ENCODE measurements around the gene ATXN7L3.

DNA sequence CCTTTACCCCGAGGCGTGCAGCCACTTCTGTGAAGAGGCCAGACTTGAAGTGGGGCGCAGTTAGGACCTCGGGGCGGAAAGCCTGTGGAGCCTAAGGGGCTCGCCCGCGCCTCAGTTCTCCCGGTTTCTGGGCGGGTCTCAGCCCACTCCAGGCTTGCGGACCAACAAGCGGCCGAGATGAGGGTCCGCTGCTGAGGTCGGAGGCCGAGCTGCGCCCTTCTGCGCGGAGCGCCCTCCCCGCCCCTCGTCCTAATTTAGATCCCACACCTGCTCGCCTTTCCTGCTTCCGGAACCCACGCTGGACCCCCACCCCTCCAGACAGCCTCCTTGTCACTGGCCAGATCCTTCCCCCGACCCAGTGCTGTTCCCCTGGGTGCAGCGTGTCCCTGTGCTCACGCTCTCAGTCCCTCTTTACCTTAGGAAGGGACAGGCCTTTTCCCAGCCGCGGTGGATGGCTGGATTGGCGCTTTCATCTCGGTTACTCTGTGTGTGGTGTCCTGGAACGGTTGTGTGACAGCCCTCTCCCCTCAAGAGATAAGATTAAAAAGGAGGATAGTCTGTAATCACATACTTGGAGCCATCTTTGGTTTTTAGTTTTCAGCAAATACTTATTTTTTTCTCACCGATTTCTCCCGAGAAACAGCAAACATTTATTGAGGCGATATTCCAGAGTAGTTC is 933 bp upstream of the ATXN7L3 start:
- TF ChIP-seq, protein P1, sequence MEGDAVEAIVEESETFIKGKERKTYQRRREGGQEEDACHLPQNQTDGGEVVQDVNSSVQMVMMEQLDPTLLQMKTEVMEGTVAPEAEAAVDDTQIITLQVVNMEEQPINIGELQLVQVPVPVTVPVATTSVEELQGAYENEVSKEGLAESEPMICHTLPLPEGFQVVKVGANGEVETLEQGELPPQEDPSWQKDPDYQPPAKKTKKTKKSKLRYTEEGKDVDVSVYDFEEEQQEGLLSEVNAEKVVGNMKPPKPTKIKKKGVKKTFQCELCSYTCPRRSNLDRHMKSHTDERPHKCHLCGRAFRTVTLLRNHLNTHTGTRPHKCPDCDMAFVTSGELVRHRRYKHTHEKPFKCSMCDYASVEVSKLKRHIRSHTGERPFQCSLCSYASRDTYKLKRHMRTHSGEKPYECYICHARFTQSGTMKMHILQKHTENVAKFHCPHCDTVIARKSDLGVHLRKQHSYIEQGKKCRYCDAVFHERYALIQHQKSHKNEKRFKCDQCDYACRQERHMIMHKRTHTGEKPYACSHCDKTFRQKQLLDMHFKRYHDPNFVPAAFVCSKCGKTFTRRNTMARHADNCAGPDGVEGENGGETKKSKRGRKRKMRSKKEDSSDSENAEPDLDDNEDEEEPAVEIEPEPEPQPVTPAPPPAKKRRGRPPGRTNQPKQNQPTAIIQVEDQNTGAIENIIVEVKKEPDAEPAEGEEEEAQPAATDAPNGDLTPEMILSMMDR (IDR thresholded peaks at IDR 0.05): no peak
- TF ChIP-seq POLR2A (IDR thresholded peaks at IDR 0.05): no peak

All from right lobe of liver (tissue), 4 donors.